GM18907 (cell line): ENCODE results near the gene MTCH1.

Source experiments
- ATAC-seq: cut with Tn5 transposase; IDR thresholded peaks from one replicate; pipeline ENCODE4 v1.9.1; 2021; ENCODE audit warnings: mild to moderate bottlenecking, moderate library complexity; ENCODE audit not compliant: unreplicated experiment

The MTCH1 gene

DNA sequence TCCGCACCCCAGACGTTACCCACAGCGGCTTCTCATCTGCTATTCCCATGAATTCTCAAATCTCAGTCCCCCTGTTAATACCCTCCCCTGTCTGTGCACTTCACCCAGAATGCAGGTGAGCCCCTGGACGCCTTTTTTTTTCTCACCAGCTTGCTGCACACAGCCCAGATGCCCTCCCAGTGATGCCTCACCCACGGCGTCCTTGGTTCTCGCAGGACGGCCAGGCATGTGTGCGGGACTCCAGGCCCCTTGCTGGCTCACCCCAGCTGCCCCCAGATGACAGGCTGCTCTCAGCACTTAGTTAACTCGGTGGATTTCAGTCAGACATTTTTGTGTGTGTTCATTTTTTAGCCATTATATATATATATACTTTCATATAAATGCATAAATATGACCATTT, 56.8 kb downstream of the MTCH1 start:
- no peak for ATAC-seq

GRCh38 chr6:36928547-36928918, 57.5 kb downstream of the MTCH1 start:
- no peak for ATAC-seq

GRCh38 chr6:36927691-36928546, 58.1 kb downstream of the MTCH1 start:
- no peak for ATAC-seq

DNA sequence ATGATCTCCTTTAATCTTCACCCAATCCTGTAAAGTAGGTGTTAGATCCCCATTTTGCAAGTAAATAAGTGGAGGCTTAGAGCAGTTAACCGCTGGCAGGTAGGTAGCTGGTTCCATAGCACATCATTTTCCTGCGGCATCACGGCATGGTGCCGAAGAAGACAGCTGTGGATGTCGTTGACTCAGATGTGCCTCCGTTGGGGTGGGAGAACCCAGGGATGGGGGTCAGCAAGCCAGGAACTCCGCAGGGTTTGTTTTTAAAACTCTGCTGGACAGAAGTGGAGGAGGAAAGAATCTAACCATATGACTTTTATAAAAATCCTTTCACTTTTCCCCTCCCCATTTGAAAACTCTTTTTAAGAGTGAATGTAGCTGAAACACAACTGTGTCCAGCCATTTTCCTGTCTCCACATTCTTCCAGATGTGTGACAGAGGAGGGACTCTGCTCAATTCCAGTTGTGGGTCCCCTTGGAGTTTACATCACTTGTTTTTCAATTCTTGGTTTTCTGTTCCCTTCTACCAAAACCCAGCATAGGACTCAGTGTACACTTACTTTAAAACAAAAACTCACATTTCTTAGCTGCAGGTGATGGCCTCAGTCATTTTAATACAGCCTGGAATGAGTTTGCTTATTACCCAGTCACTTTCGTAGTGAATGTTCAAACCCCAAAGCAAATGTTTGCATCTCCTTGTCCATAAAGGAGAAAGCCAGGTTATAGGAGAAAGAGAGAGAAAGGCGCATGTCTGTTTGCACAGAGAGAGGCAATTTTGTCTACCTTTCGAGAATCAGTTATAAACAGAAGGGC, 59.1 kb downstream of the MTCH1 start:
- no peak for ATAC-seq

GRCh38 chr6:36925809-36926208, 60.2 kb downstream of the MTCH1 start:
- ATAC-seq, result no peak

GRCh38 chr6:36924778-36925374, 61.1 kb downstream of the MTCH1 start:
- ATAC-seq, result no peak

DNA sequence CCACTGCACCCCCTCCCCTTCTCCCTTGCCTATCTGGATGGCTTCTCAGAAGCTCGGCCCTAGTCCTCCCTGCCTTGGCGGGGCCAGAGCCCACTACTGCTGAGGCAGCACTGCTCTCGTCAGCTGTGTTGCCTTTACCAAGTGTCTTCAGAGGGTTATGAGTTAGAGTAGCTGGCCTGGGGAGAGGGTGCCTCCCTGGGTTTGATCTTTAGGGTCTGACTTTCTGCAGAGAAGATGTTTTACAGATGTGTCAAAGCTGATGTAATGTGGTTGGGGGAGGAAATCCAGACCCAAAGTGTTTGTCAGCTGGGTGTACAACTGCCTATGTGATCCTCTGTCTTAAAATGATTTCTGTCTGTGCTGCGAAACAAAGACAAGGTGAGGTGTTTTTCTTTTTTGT, 61.9 kb downstream of the MTCH1 start:
- ATAC-seq, result no peak

DNA sequence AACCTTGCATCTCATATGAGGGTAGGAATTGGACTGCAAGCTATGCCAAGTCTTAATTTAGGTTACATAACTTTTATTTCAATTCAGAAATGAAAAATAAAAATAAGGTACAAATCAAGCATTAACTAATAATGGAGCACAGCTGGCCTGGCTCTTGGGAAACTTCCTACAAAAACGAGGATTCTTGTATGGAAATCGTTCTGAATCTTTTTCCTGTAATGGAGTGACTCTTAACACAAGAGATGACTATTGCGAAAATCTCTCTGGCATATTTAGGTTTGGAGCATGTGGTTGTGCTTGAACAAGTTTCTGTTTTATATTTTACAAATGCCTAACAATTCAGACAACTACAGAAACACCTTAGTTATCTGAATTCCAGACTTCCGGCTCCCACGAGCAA, 65.5 kb downstream of the MTCH1 start:
- no peak for ATAC-seq

DNA sequence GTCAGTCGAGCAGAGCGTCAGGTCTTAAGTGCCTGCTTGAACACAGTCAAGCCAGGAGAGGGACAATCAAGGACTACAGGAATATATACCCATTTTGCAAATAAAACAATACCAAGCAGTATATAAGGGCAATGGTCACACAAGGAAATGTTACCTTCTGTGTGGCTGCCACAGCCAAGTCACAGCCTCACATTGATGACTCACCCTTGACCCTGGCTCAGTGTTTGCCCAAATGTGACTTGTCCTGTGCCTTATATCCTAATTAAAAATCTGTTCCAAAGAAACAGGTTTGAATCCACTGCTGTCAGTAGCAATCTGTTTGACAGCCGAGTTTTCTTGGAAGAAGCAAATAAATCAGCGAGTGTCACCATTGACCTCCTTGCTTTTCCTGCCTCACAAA, 65.9 kb downstream of the MTCH1 start:
- no peak for ATAC-seq
